ENCODE data around the gene ERICH3.

The ERICH3 gene

GRCh38 chr1:74697832-74698231, 24.2 kb upstream of the ERICH3 start:
- Histone ChIP-seq H3K4me3 (ENCODE audit: low read depth in 1 of 2, low read length in 2 of 2) (no peak overlapping the region), H3K36me3 (ENCODE audit: insufficient read depth, low read length) (peaks cover 7% of the 10 kb centered on the region), H3K9me3 (ENCODE audit: low read length) (no peaks in the 10 kb centered on the region), H3K27me3 (ENCODE audit: control insufficient read depth in 1 of 2, insufficient read depth in 2 of 2, low read length in 2 of 2) (no peaks in the 10 kb centered on the region), H3K4me1 (ENCODE audit: insufficient read depth, low read length) (no peaks in the 10 kb centered on the region), H3K27ac (ENCODE audit: low read depth, low read length) (no peak overlapping the region), H3K9ac (ENCODE audit: low read length) (no peak overlapping the region)

GRCh38 chr1:74693473-74693872, 19.9 kb upstream of the ERICH3 start:
- no peak overlapping the region for H3K4me3 ChIP-seq (ENCODE audit: low read depth in 1 of 2, low read length in 2 of 2)

GRCh38 chr1:74690909-74691308, 17.3 kb upstream of the ERICH3 start:
- no peak overlapping the region for H3K4me3 ChIP-seq (ENCODE audit: low read depth in 1 of 2, low read length in 2 of 2)
- H3K4me1 ChIP-seq (ENCODE audit: insufficient read depth, low read length): peaks cover 3% of the 10 kb centered on the region
- H3K9me3 ChIP-seq (ENCODE audit: low read length): no peaks in the 10 kb centered on the region
- H3K27ac ChIP-seq (ENCODE audit: low read depth, low read length): no peak overlapping the region
- H3K9ac ChIP-seq (ENCODE audit: low read length): no peak overlapping the region
- H3K27me3 ChIP-seq (ENCODE audit: control insufficient read depth in 1 of 2, insufficient read depth in 2 of 2, low read length in 2 of 2): no peaks in the 10 kb centered on the region
- H3K36me3 ChIP-seq (ENCODE audit: insufficient read depth, low read length): no peaks in the 10 kb centered on the region

More at GRCh38 chr1:74693473-74693872, 19.9 kb upstream of the ERICH3 start:
- Histone ChIP-seq H3K36me3 (ENCODE audit: insufficient read depth, low read length) (no peaks in the 10 kb centered on the region), H3K9ac (ENCODE audit: low read length) (no peak overlapping the region), H3K9me3 (ENCODE audit: low read length) (no peaks in the 10 kb centered on the region), H3K27me3 (ENCODE audit: control insufficient read depth in 1 of 2, insufficient read depth in 2 of 2, low read length in 2 of 2) (no peaks in the 10 kb centered on the region), H3K27ac (ENCODE audit: low read depth, low read length) (no peak overlapping the region), H3K4me1 (ENCODE audit: insufficient read depth, low read length) (peaks cover 3% of the 10 kb centered on the region)

- no peak overlapping the region for H3K27ac ChIP-seq (ENCODE audit: low read depth, low read length)
- no peaks in the 10 kb centered on the region for H3K36me3 ChIP-seq (ENCODE audit: insufficient read depth, low read length)
- no peaks in the 10 kb centered on the region for H3K27me3 ChIP-seq (ENCODE audit: control insufficient read depth in 1 of 2, insufficient read depth in 2 of 2, low read length in 2 of 2)
- H3K4me3 ChIP-seq (ENCODE audit: low read depth in 1 of 2, low read length in 2 of 2): no peak overlapping the region
- no peak overlapping the region for H3K9ac ChIP-seq (ENCODE audit: low read length)
- peaks cover 3% of the 10 kb centered on the region for H3K4me1 ChIP-seq (ENCODE audit: insufficient read depth, low read length)
- no peaks in the 10 kb centered on the region for H3K9me3 ChIP-seq (ENCODE audit: low read length)
Observed at GRCh38 chr1:74690364-74690696, 16.7 kb upstream of the ERICH3 start.

- no peaks in the 10 kb centered on the region for H3K36me3 ChIP-seq (ENCODE audit: insufficient read depth, low read length)
- no peak overlapping the region for H3K4me3 ChIP-seq (ENCODE audit: low read depth in 1 of 2, low read length in 2 of 2)
- H3K9ac ChIP-seq (ENCODE audit: low read length): no peak overlapping the region
- H3K27me3 ChIP-seq (ENCODE audit: control insufficient read depth in 1 of 2, insufficient read depth in 2 of 2, low read length in 2 of 2): no peaks in the 10 kb centered on the region
- no peak overlapping the region for H3K27ac ChIP-seq (ENCODE audit: low read depth, low read length)
- H3K4me1 ChIP-seq (ENCODE audit: insufficient read depth, low read length): peaks cover 3% of the 10 kb centered on the region
- H3K9me3 ChIP-seq (ENCODE audit: low read length): no peaks in the 10 kb centered on the region
Observed at GRCh38 chr1:74689621-74690363, 16.2 kb upstream of the ERICH3 start.

DNA sequence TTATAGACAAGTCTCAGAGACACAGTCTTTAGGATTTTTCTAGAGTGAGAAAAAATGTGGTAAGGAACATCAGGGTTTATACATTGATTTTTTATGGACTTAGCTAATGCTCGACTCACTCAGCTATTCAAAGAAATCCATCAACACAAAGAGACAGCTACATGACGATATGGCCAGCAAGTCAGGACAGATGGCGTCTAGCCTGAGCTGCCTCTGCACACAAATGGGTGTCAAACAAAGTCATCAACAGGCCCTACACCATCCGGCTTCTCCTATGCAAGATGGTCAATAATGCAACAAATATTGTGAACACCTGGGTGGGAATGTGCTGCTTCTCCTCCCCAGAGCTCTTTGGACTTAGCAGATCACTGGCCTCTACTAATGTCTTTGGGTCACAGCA, 13.3 kb upstream of the ERICH3 start:
- no peaks in the 10 kb centered on the region for H3K9me3 ChIP-seq (ENCODE audit: low read length)
- H3K4me3 ChIP-seq (ENCODE audit: low read depth in 1 of 2, low read length in 2 of 2): no peak overlapping the region
- peaks cover 3% of the 10 kb centered on the region for H3K4me1 ChIP-seq (ENCODE audit: insufficient read depth, low read length)
- H3K9ac ChIP-seq (ENCODE audit: low read length): no peak overlapping the region
- no peaks in the 10 kb centered on the region for H3K27me3 ChIP-seq (ENCODE audit: control insufficient read depth in 1 of 2, insufficient read depth in 2 of 2, low read length in 2 of 2)
- no peaks in the 10 kb centered on the region for H3K36me3 ChIP-seq (ENCODE audit: insufficient read depth, low read length)
- no peak overlapping the region for H3K27ac ChIP-seq (ENCODE audit: low read depth, low read length)

DNA sequence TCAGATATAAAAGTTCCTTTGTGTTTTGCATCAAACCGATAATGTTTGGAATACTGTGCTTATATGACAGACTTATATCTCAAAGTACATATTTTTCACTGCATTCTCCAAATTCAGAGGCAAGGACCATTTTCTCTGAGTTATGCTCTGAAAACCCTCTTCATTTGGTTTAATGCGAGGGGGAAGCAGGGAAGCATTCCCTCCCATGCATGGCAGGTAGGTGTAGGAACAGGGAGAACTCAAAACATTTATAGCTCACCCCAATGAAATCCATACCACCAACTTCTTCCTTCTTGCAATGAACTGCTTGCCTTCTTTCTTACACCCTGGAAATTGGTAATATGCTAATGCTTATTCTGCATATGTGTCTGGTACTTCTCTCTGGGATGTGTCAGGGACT, 10.7 kb upstream of the ERICH3 start:
- Histone ChIP-seq H3K4me3 (ENCODE audit: low read depth in 1 of 2, low read length in 2 of 2) (no peak overlapping the region), H3K9ac (ENCODE audit: low read length) (no peak overlapping the region), H3K27ac (ENCODE audit: low read depth, low read length) (no peak overlapping the region), H3K9me3 (ENCODE audit: low read length) (no peaks in the 10 kb centered on the region), H3K27me3 (ENCODE audit: control insufficient read depth in 1 of 2, insufficient read depth in 2 of 2, low read length in 2 of 2) (no peaks in the 10 kb centered on the region), H3K4me1 (ENCODE audit: insufficient read depth, low read length) (no peaks in the 10 kb centered on the region), H3K36me3 (ENCODE audit: insufficient read depth, low read length) (no peaks in the 10 kb centered on the region)

DNA sequence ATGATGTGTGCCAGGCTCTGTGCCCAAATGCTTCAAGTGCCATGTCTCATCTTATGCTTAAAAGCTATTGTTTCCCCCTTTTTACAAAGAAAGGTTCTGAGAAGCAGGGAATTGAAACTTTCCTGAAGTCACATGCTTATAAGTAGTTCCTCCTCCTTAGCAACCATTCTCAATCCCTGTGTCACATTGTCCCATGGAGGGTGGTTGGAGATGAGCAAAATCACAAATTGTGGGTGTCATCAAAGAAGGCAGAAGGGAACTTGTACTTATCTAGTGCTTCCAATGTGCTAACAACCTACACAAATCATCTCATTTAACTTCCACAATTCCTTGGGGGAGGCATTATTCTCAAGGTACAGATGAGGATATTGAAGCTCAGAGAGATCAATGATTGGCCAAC, 10.1 kb upstream of the ERICH3 start:
- H3K36me3 ChIP-seq (ENCODE audit: insufficient read depth, low read length): no peaks in the 10 kb centered on the region
- H3K9me3 ChIP-seq (ENCODE audit: low read length): no peaks in the 10 kb centered on the region
- H3K9ac ChIP-seq (ENCODE audit: low read length): no peak overlapping the region
- no peaks in the 10 kb centered on the region for H3K4me1 ChIP-seq (ENCODE audit: insufficient read depth, low read length)
- no peak overlapping the region for H3K4me3 ChIP-seq (ENCODE audit: low read depth in 1 of 2, low read length in 2 of 2)
- no peaks in the 10 kb centered on the region for H3K27me3 ChIP-seq (ENCODE audit: control insufficient read depth in 1 of 2, insufficient read depth in 2 of 2, low read length in 2 of 2)
- no peak overlapping the region for H3K27ac ChIP-seq (ENCODE audit: low read depth, low read length)

DNA sequence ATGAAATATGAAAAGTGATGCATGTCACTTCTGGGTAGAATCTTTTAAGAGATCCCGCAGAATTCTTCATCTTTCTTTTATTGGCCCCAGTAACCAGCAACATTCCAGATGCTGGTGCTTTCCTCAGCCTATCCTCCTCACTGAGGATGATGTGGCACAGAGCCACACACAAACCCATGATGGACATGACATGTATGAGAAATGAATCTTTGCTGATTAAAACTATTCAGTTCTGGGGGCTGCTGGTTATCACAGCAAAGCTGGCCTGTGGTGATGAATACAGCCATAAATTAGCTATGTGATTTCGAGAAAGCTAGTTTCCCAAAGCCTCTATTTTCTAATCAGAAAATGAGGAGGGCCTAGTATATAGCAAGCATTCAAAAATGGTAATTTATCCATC, 8.3 kb upstream of the ERICH3 start:
- Histone ChIP-seq H3K27ac (ENCODE audit: low read depth, low read length) (no peak overlapping the region), H3K4me1 (ENCODE audit: insufficient read depth, low read length) (no peaks in the 10 kb centered on the region), H3K9ac (ENCODE audit: low read length) (no peak overlapping the region), H3K36me3 (ENCODE audit: insufficient read depth, low read length) (no peaks in the 10 kb centered on the region), H3K4me3 (ENCODE audit: low read depth in 1 of 2, low read length in 2 of 2) (no peak overlapping the region), H3K27me3 (ENCODE audit: control insufficient read depth in 1 of 2, insufficient read depth in 2 of 2, low read length in 2 of 2) (no peaks in the 10 kb centered on the region), H3K9me3 (ENCODE audit: low read length) (no peaks in the 10 kb centered on the region)

GRCh38 chr1:74681449-74681848, 7.9 kb upstream of the ERICH3 start:
- no peaks in the 10 kb centered on the region for H3K36me3 ChIP-seq (ENCODE audit: insufficient read depth, low read length)
- no peak overlapping the region for H3K4me3 ChIP-seq (ENCODE audit: low read depth in 1 of 2, low read length in 2 of 2)
- no peaks in the 10 kb centered on the region for H3K4me1 ChIP-seq (ENCODE audit: insufficient read depth, low read length)
- no peak overlapping the region for H3K27ac ChIP-seq (ENCODE audit: low read depth, low read length)
- H3K27me3 ChIP-seq (ENCODE audit: control insufficient read depth in 1 of 2, insufficient read depth in 2 of 2, low read length in 2 of 2): no peaks in the 10 kb centered on the region
- no peaks in the 10 kb centered on the region for H3K9me3 ChIP-seq (ENCODE audit: low read length)
- H3K9ac ChIP-seq (ENCODE audit: low read length): no peak overlapping the region

DNA sequence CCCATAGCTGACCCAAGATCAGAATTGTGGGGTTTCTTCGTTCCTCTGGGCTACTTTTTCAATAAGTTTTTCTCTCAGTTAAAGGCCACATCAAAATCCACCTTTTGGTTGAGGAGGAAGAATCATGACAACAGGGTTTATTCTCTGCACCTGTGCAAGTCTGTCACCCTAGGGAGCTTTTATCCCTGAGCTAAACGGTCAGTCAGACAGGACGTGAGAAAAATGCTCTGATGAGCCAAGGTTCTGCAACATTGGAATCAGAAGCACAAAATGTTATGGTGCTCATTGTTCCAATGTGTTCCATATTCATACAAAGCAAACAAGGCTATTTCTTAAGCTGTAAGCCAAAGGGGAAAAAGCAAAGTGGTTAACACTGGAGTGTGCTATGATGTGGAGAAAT, 7.4 kb upstream of the ERICH3 start:
- H3K9ac ChIP-seq (ENCODE audit: low read length): no peak overlapping the region
- no peaks in the 10 kb centered on the region for H3K27me3 ChIP-seq (ENCODE audit: control insufficient read depth in 1 of 2, insufficient read depth in 2 of 2, low read length in 2 of 2)
- no peak overlapping the region for H3K4me3 ChIP-seq (ENCODE audit: low read depth in 1 of 2, low read length in 2 of 2)
- H3K27ac ChIP-seq (ENCODE audit: low read depth, low read length): no peak overlapping the region
- no peaks in the 10 kb centered on the region for H3K9me3 ChIP-seq (ENCODE audit: low read length)
- H3K4me1 ChIP-seq (ENCODE audit: insufficient read depth, low read length): no peaks in the 10 kb centered on the region
- no peaks in the 10 kb centered on the region for H3K36me3 ChIP-seq (ENCODE audit: insufficient read depth, low read length)

- Histone ChIP-seq H3K36me3 (ENCODE audit: insufficient read depth, low read length) (no peaks in the 10 kb centered on the region), H3K9me3 (ENCODE audit: low read length) (no peaks in the 10 kb centered on the region), H3K4me1 (ENCODE audit: insufficient read depth, low read length) (no peaks in the 10 kb centered on the region), H3K27ac (ENCODE audit: low read depth, low read length) (no peak overlapping the region), H3K9ac (ENCODE audit: low read length) (no peak overlapping the region), H3K27me3 (ENCODE audit: control insufficient read depth in 1 of 2, insufficient read depth in 2 of 2, low read length in 2 of 2) (no peaks in the 10 kb centered on the region), H3K4me3 (ENCODE audit: low read depth in 1 of 2, low read length in 2 of 2) (no peak overlapping the region)
Observed at GRCh38 chr1:74679811-74680210, 6.2 kb upstream of the ERICH3 start.
